Measurements from ENCODE around the gene LMBR1. TPM values are rescaled to one million over a fixed set of nuclear protein-coding genes. Genes with fewer than 3 reads are reported as not detected.

Gene LMBR1
- total RNA-seq, 1 donor from 2014 or later = 159 TPM

GRCh38 chr7:156747718-156748117 is 145.3 kb downstream of the LMBR1 start:
- Mint-ChIP-seq H3K27ac (ENCODE audit: unreplicated experiment) (no peak overlapping the region), H3K4me3 (ENCODE audit: unreplicated experiment) (no peak overlapping the region), H3K9me3 (ENCODE audit: unreplicated experiment) (no peaks in the 10 kb centered on the region), H3K4me1 (ENCODE audit: unreplicated experiment) (no peaks in the 10 kb centered on the region), H3K27me3 (ENCODE audit: unreplicated experiment) (peaks cover 3% of the 10 kb centered on the region), H3K36me3 (ENCODE audit: low read depth, unreplicated experiment) (peaks cover 12% of the 10 kb centered on the region)
- TF ChIP-seq CTCF (IDR thresholded peaks at IDR 0.05; ENCODE audit: unreplicated experiment) = no peak
- DNase-seq (ENCODE audit: low spot score) = no peak

GRCh38 chr7:156746891-156747290 is 146.1 kb downstream of the LMBR1 start:
- Mint-ChIP-seq H3K27me3 (ENCODE audit: unreplicated experiment) (peaks cover 3% of the 10 kb centered on the region), H3K4me3 (ENCODE audit: unreplicated experiment) (no peak overlapping the region), H3K4me1 (ENCODE audit: unreplicated experiment) (no peaks in the 10 kb centered on the region), H3K9me3 (ENCODE audit: unreplicated experiment) (no peaks in the 10 kb centered on the region), H3K27ac (ENCODE audit: unreplicated experiment) (no peak overlapping the region), H3K36me3 (ENCODE audit: low read depth, unreplicated experiment) (peaks cover 12% of the 10 kb centered on the region)
- TF ChIP-seq CTCF (IDR thresholded peaks at IDR 0.05; ENCODE audit: unreplicated experiment) = no peak
- no peak for DNase-seq (ENCODE audit: low spot score)

GRCh38 chr7:156739596-156739995 is 153.4 kb downstream of the LMBR1 start:
- H3K4me3 Mint-ChIP-seq (ENCODE audit: unreplicated experiment) = no peak overlapping the region
- peaks cover 30% of the 10 kb centered on the region for H3K4me1 Mint-ChIP-seq (ENCODE audit: unreplicated experiment)
- no peaks in the 10 kb centered on the region for H3K9me3 Mint-ChIP-seq (ENCODE audit: unreplicated experiment)
- TF ChIP-seq CTCF (IDR thresholded peaks at IDR 0.05; ENCODE audit: unreplicated experiment) = no peak
- no peaks in the 10 kb centered on the region for H3K27me3 Mint-ChIP-seq (ENCODE audit: unreplicated experiment)
- DNase-seq (ENCODE audit: low spot score) = no peak
- no peak overlapping the region for H3K27ac Mint-ChIP-seq (ENCODE audit: unreplicated experiment)
- peaks cover 11% of the 10 kb centered on the region for H3K36me3 Mint-ChIP-seq (ENCODE audit: low read depth, unreplicated experiment)

- peaks cover 31% of the 10 kb centered on the region for H3K36me3 Mint-ChIP-seq (ENCODE audit: low read depth, unreplicated experiment)
- peak overlapping the region; percentile 27 for H3K4me3 Mint-ChIP-seq (ENCODE audit: unreplicated experiment)
- H3K27me3 Mint-ChIP-seq (ENCODE audit: unreplicated experiment) = no peaks in the 10 kb centered on the region
- peaks cover 43% of the 10 kb centered on the region for H3K4me1 Mint-ChIP-seq (ENCODE audit: unreplicated experiment)
- H3K27ac Mint-ChIP-seq (ENCODE audit: unreplicated experiment) = peak overlapping the region; percentile 62
- DNase-seq (ENCODE audit: low spot score) = no peak
- TF ChIP-seq CTCF (IDR thresholded peaks at IDR 0.05; ENCODE audit: unreplicated experiment) = no peak
- no peaks in the 10 kb centered on the region for H3K9me3 Mint-ChIP-seq (ENCODE audit: unreplicated experiment)
Measured at GRCh38 chr7:156735851-156736250, 157.1 kb downstream of the LMBR1 start.

GRCh38 chr7:156733638-156734037 is 159.3 kb downstream of the LMBR1 start:
- Mint-ChIP-seq H3K4me3 (ENCODE audit: unreplicated experiment) (no peak overlapping the region), H3K4me1 (ENCODE audit: unreplicated experiment) (peaks cover 35% of the 10 kb centered on the region), H3K36me3 (ENCODE audit: low read depth, unreplicated experiment) (peaks cover 31% of the 10 kb centered on the region), H3K27me3 (ENCODE audit: unreplicated experiment) (no peaks in the 10 kb centered on the region), H3K9me3 (ENCODE audit: unreplicated experiment) (no peaks in the 10 kb centered on the region), H3K27ac (ENCODE audit: unreplicated experiment) (no peak overlapping the region)
- TF ChIP-seq CTCF (IDR thresholded peaks at IDR 0.05; ENCODE audit: unreplicated experiment) = no peak
- no peak for DNase-seq (ENCODE audit: low spot score)
